ENCODE data around the gene TPD52L2. TPM values are rescaled to one million over a fixed set of nuclear protein-coding genes. Genes with fewer than 3 reads are reported as not detected.

The TPD52L2 gene
- total and polyA plus RNA-seq, 8 donors = 42.0 to 75.6 (median 52.9) TPM

DNA sequence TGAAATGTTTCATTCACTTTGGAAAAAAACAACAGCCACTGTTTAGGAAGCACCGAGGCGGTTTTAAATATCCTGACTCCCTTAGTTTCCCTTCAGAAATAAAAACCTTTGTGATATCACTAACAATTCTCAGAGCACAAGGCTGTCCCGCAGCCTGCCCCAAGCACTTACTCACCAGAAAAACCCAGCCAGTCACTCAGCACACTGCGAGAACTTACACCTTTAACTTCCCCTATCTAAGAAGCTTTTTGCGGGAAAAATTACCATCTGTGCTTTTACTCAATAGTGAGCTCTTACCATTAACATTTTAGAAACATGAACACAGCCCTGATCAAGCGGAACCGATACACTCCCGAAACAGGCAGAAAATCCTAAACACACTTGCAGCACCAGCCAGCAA is 43.3 kb upstream of the TPD52L2 start:
- TF ChIP-seq, protein P1, sequence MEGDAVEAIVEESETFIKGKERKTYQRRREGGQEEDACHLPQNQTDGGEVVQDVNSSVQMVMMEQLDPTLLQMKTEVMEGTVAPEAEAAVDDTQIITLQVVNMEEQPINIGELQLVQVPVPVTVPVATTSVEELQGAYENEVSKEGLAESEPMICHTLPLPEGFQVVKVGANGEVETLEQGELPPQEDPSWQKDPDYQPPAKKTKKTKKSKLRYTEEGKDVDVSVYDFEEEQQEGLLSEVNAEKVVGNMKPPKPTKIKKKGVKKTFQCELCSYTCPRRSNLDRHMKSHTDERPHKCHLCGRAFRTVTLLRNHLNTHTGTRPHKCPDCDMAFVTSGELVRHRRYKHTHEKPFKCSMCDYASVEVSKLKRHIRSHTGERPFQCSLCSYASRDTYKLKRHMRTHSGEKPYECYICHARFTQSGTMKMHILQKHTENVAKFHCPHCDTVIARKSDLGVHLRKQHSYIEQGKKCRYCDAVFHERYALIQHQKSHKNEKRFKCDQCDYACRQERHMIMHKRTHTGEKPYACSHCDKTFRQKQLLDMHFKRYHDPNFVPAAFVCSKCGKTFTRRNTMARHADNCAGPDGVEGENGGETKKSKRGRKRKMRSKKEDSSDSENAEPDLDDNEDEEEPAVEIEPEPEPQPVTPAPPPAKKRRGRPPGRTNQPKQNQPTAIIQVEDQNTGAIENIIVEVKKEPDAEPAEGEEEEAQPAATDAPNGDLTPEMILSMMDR (IDR thresholded peaks at IDR 0.05) = no peak
- TF ChIP-seq EP300 (IDR thresholded peaks at IDR 0.05) = no peak
- TF ChIP-seq POLR2A (IDR thresholded peaks at IDR 0.05) = no peak
- TF ChIP-seq POLR2AphosphoS5 (IDR thresholded peaks at IDR 0.05) = no peak
- Histone ChIP-seq H3K4me3 (no peak overlapping the region), H3K9me3 (no peaks in the 10 kb centered on the region), H3K4me1 (peaks cover 0 to 17% (median 4%) of the 10 kb centered on the region in 4 donors), H3K36me3 (no peaks in the 10 kb centered on the region), H3K27me3 (peaks cover 0 to 9% (median 0%) of the 10 kb centered on the region in 3 donors), H3K27ac (no peak overlapping the region)
- intact Hi-C loops (cut with DNase I; ENCODE audit: low total_unique reads) = no loop called here
- 85 to 90% (median 87%) methylated on average over 8 of the region's 8 CpGs for WGBS, 5 donors
- no peak for DNase-seq

GRCh38 chr20:63822276-63822696 is 42.8 kb upstream of the TPD52L2 start:
- Histone ChIP-seq H3K4me3 (no peak overlapping the region), H3K4me1 (peaks cover 0 to 17% (median 5%) of the 10 kb centered on the region in 4 donors), H3K36me3 (no peaks in the 10 kb centered on the region), H3K27me3 (peaks cover 0 to 12% (median 0%) of the 10 kb centered on the region in 3 donors), H3K27ac (no peak overlapping the region), H3K9me3 (no peaks in the 10 kb centered on the region)
- 74 to 82% (median 80%) methylated on average over 15 of the region's 15 CpGs for WGBS, 5 donors
- no peak for DNase-seq
- intact Hi-C loops (cut with DNase I; ENCODE audit: low total_unique reads) = no loop called here
- TF ChIP-seq, protein P1 (IDR thresholded peaks at IDR 0.05) = no peak
- TF ChIP-seq POLR2A (IDR thresholded peaks at IDR 0.05) (no peak), POLR2AphosphoS5 (IDR thresholded peaks at IDR 0.05) (no peak), EP300 (IDR thresholded peaks at IDR 0.05) (no peak)

DNA sequence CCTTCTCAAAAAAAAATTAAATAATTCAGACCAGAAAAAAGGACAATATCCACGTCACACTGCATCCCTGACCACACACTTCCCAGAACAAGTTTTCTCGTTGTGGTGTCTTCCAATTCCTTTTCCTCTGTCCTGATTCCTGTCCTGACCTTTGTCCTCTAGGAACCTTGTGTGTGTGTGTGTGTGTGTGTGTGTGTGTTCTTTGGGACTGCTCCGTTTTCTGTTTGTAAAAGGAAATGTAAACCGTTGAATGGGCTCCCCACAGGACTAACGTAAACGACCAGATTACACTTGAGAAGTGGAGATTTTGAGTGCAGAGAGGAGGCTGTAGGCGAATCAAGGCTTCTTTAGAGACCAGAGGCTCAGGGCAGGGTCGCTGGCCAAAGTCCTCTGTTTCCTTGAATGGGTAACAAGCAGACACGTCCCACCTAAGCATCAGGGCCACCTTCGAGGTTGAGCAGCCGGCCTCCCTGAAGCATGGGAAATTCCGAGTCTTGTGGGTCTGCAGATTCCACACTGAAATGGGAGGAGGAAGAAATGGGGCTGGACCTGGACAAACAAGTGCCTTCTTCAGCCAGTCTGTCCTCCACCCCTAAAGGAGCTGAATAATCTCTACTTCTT is 41.3 kb upstream of the TPD52L2 start:
- 26 to 41% (median 34%) methylated on average over 12 of the region's 12 CpGs for WGBS, 5 donors
- intact Hi-C loops (cut with DNase I; ENCODE audit: low total_unique reads) = no loop called here
- TF ChIP-seq, protein P1 (IDR thresholded peaks at IDR 0.05) = no peak
- no peak for TF ChIP-seq POLR2A (IDR thresholded peaks at IDR 0.05)
- TF ChIP-seq EP300 (IDR thresholded peaks at IDR 0.05) = no peak
- TF ChIP-seq POLR2AphosphoS5 (IDR thresholded peaks at IDR 0.05) = no peak

DNA sequence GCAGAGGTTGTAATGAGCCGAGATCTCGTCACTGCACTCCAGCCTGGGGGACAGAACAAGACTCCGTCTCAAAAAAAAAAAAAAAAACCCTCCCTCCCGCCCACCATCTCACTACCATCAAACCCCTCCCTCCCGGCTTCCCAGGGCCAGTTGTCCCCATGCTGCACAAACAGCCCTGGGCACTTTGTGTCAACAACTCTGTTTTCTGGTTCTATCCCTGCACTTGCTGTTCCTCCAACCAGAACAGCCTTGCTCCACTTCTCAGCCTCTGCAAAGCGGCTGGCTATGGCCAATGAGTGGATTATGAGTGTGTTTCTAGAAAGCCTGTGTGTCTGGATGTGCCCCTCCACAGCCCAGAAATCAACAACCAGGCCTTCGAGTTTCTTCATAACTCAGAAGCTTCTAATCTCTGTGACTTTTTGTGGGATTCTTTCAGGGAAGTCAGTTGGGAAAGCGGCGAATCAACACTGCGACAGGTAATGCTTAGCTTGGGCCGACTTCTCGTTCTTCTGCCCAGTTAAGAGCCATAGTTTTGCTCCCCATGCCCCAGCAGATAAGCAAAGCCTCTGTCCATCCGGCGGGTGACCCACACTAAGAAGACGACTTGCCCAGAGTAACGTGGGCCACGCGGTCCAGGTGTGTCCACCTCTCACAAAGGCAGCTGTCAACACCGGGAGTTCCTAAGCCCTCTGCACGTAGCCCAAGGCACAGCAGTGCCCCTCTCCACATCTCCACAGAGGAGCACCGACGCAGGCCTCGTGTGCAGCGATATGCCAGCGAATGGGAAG is 39.5 kb upstream of the TPD52L2 start:
- TF ChIP-seq, protein P1 (IDR thresholded peaks at IDR 0.05) = no peak
- TF ChIP-seq POLR2A (IDR thresholded peaks at IDR 0.05) = no peak
- no peak for TF ChIP-seq EP300 (IDR thresholded peaks at IDR 0.05)
- no peak for TF ChIP-seq POLR2AphosphoS5 (IDR thresholded peaks at IDR 0.05)
- Histone ChIP-seq H3K36me3 (no peaks in the 10 kb centered on the region), H3K4me3 (no peak overlapping the region), H3K27ac (no peak overlapping the region), H3K27me3 (peaks cover 0 to 40% (median 17%) of the 10 kb centered on the region in 3 donors), H3K9me3 (no peaks in the 10 kb centered on the region), H3K4me1 (peaks cover 9 to 21% (median 20%) of the 10 kb centered on the region in 4 donors)
- intact Hi-C loops (cut with DNase I; ENCODE audit: low total_unique reads) = no loop called here
- DNase-seq = no peak
- WGBS, 5 donors = 75 to 86% (median 77%) methylated on average over 25 of the region's 25 CpGs

More for the DNA sequence above, 41.3 kb upstream of the TPD52L2 start:
- Histone ChIP-seq H3K4me1 (peaks cover 0 to 17% (median 7%) of the 10 kb centered on the region in 4 donors), H3K36me3 (no peaks in the 10 kb centered on the region), H3K4me3 (no peak overlapping the region), H3K9me3 (no peaks in the 10 kb centered on the region), H3K27ac (no peak overlapping the region), H3K27me3 (peaks cover 0 to 23% (median 4%) of the 10 kb centered on the region in 3 donors)
- no peak for DNase-seq

All from stomach (tissue), 9 donors.